ENCODE results near the gene NFIA.

GRCh38 chr1:61130338-61131000 lies 48.1 kb downstream of the NFIA start:
- TF ChIP-seq, protein P1, sequence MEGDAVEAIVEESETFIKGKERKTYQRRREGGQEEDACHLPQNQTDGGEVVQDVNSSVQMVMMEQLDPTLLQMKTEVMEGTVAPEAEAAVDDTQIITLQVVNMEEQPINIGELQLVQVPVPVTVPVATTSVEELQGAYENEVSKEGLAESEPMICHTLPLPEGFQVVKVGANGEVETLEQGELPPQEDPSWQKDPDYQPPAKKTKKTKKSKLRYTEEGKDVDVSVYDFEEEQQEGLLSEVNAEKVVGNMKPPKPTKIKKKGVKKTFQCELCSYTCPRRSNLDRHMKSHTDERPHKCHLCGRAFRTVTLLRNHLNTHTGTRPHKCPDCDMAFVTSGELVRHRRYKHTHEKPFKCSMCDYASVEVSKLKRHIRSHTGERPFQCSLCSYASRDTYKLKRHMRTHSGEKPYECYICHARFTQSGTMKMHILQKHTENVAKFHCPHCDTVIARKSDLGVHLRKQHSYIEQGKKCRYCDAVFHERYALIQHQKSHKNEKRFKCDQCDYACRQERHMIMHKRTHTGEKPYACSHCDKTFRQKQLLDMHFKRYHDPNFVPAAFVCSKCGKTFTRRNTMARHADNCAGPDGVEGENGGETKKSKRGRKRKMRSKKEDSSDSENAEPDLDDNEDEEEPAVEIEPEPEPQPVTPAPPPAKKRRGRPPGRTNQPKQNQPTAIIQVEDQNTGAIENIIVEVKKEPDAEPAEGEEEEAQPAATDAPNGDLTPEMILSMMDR (CRISPR knock-in tag; IDR thresholded peaks at IDR 0.05): no peak
- no peak for TF ChIP-seq ZNF276 (CRISPR knock-in tag; IDR thresholded peaks at IDR 0.05; ENCODE audit: low read depth)
- no peak for TF ChIP-seq NFRKB (IDR thresholded peaks at IDR 0.05)
- TF ChIP-seq DPF2 (CRISPR knock-in tag; IDR thresholded peaks at IDR 0.05; ENCODE audit: borderline replicate concordance, low read depth): no peak
- TF ChIP-seq SMARCC2 (IDR thresholded peaks at IDR 0.05): no peak
- TF ChIP-seq POLR2A (IDR thresholded peaks at IDR 0.05; ENCODE audit: insufficient read depth in 1 of 2, low read depth in 2 of 2, low read length in 2 of 2): no peak
- no peak for TF ChIP-seq ZNF800 (CRISPR knock-in tag; IDR thresholded peaks at IDR 0.05)
- TF ChIP-seq, protein P2, sequence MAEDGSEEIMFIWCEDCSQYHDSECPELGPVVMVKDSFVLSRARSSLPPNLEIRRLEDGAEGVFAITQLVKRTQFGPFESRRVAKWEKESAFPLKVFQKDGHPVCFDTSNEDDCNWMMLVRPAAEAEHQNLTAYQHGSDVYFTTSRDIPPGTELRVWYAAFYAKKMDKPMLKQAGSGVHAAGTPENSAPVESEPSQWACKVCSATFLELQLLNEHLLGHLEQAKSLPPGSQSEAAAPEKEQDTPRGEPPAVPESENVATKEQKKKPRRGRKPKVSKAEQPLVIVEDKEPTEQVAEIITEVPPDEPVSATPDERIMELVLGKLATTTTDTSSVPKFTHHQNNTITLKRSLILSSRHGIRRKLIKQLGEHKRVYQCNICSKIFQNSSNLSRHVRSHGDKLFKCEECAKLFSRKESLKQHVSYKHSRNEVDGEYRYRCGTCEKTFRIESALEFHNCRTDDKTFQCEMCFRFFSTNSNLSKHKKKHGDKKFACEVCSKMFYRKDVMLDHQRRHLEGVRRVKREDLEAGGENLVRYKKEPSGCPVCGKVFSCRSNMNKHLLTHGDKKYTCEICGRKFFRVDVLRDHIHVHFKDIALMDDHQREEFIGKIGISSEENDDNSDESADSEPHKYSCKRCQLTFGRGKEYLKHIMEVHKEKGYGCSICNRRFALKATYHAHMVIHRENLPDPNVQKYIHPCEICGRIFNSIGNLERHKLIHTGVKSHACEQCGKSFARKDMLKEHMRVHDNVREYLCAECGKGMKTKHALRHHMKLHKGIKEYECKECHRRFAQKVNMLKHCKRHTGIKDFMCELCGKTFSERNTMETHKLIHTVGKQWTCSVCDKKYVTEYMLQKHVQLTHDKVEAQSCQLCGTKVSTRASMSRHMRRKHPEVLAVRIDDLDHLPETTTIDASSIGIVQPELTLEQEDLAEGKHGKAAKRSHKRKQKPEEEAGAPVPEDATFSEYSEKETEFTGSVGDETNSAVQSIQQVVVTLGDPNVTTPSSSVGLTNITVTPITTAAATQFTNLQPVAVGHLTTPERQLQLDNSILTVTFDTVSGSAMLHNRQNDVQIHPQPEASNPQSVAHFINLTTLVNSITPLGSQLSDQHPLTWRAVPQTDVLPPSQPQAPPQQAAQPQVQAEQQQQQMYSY (CRISPR knock-in tag; IDR thresholded peaks at IDR 0.05): no peak
